ENCODE measurements around the gene LDB1.

LDB1 gene

GRCh38 chr10:102083541-102083940 is 36.6 kb downstream of the LDB1 start:
- no peak for TF ChIP-seq MYC (IDR thresholded peaks at IDR 0.05; ENCODE audit: low read depth, low read length)
- no peak for TF ChIP-seq CTCF (IDR thresholded peaks at IDR 0.05; ENCODE audit: low read depth, low read length)
- no peak for TF ChIP-seq MAX (IDR thresholded peaks at IDR 0.05; ENCODE audit: low read depth, low read length)
- TF ChIP-seq POLR2A (IDR thresholded peaks at IDR 0.05; ENCODE audit: extremely low read depth, insufficient read length): no peak
- H3K4me3 ChIP-seq (ENCODE audit: low read depth, low read length): no peak overlapping the region
- no peak for DNase-seq (ENCODE audit: low read depth)

- no peak overlapping the region for H3K4me3 ChIP-seq (ENCODE audit: low read depth, low read length)
- peak; percentile 85 for DNase-seq (ENCODE audit: low read depth)
- TF ChIP-seq POLR2A (IDR thresholded peaks at IDR 0.05; ENCODE audit: extremely low read depth, insufficient read length) (no peak), MAX (IDR thresholded peaks at IDR 0.05; ENCODE audit: low read depth, low read length) (no peak), MYC (IDR thresholded peaks at IDR 0.05; ENCODE audit: low read depth, low read length) (peak; percentile 46; the same call in 1 of the 2 replicates), CTCF (IDR thresholded peaks at IDR 0.05; ENCODE audit: low read depth, low read length) (peak; percentile 98)
Observed at GRCh38 chr10:102072673-102073527, 47.3 kb downstream of the LDB1 start.

DNA sequence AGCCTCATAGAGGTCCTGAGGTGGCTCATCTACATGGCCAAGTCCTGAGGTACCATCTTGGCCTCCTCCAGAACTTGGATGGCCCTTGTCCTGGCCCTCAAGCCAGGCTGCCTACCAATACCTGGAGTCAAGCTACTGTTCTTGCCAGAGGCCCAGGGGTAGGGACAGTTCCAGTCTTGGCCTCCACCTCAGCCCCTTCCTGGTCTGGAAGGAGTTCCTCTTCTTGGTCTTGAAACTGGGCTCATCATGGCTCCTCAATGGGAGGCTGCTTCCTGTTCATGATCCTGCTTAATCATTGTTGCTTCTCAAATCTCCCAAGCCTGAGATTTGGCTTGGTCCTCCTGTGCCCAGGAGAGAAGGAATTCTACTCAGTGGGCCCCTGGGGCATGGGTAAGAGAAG is 51.1 kb downstream of the LDB1 start:
- H3K4me3 ChIP-seq (ENCODE audit: low read depth, low read length): no peak overlapping the region
- TF ChIP-seq MAX (IDR thresholded peaks at IDR 0.05; ENCODE audit: low read depth, low read length): no peak
- TF ChIP-seq POLR2A (IDR thresholded peaks at IDR 0.05; ENCODE audit: extremely low read depth, insufficient read length): no peak
- peak; percentile 58 for DNase-seq (ENCODE audit: low read depth)

DNA sequence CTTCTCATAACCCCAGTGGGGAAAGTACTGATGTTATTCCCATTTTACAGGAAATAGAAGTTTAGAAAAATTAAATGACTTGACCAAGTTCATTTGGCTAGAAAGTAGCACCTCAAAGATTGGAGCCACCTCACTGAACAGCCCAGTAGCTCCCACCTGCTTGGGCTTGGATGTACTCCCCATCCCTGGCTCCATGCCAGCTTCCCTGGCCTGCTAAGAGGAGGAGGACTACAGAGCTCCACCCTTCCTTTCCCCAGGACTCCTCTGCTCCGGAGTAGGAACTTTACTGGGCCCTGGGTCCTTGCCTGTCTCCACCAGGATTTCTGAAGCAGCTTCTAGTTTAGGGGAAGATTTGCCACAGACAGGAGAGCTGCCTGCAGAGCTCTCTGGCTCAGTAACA is 52.0 kb downstream of the LDB1 start:
- TF ChIP-seq CTCF (IDR thresholded peaks at IDR 0.05; ENCODE audit: low read depth, low read length): no peak
- TF ChIP-seq MYC (IDR thresholded peaks at IDR 0.05; ENCODE audit: low read depth, low read length): no peak
- TF ChIP-seq MAX (IDR thresholded peaks at IDR 0.05; ENCODE audit: low read depth, low read length): no peak
- TF ChIP-seq POLR2A (IDR thresholded peaks at IDR 0.05; ENCODE audit: extremely low read depth, insufficient read length): no peak
- DNase-seq (ENCODE audit: low read depth): no peak
- H3K4me3 ChIP-seq (ENCODE audit: low read depth, low read length): no peak overlapping the region

DNA sequence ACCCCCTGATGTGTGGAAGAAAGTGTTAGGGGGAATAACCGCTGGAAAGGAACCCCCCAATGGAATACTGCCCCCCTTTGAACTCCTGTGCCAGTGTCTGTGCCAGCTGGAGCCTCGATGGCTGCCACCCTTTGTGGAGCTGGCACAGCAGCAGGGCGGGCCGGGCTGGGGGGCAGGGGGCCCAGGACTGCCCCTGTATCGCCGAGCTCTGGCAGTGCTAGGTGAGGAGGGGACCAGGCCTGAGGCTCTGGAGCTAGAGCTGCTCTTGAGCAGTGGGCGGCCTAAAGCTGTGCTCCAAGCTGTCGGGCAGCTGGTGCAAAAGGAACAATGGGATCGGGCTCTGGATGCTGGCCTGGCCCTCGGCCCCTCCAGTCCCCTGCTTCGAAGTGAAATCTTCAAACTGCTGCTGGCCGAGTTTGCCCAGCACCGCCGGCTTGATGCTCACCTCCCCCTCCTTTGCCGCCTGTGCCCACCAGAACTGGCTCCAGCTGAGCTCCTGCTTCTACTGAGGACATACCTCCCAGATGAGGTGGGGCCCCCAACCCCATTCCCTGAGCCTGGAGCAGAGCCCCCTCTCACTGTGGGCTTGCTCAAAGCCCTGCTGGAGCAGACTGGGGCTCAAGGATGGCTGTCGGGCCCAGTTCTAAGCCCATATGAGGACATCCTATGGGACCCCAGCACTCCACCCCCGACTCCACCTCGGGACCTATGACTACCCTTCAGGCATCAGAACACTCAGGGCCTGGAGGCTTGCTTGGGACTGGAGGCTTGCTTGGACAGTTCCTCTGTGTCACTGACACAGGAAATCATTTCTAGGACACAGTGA is 52.9 kb downstream of the LDB1 start:
- DNase-seq (ENCODE audit: low read depth): no peak
- TF ChIP-seq MAX (IDR thresholded peaks at IDR 0.05; ENCODE audit: low read depth, low read length) (no peak), MYC (IDR thresholded peaks at IDR 0.05; ENCODE audit: low read depth, low read length) (no peak), CTCF (IDR thresholded peaks at IDR 0.05; ENCODE audit: low read depth, low read length) (no peak), POLR2A (IDR thresholded peaks at IDR 0.05; ENCODE audit: extremely low read depth, insufficient read length) (no peak)
- no peak overlapping the region for H3K4me3 ChIP-seq (ENCODE audit: low read depth, low read length)

Data from NB4 (cell line).